GM20000 (cell line): ENCODE results near the gene ABCA9.

ENCODE experiments used
- DNase-seq: peaks from one replicate; pipeline ENCODE4 v3.0.0; 2012; ENCODE audit warnings: low spot score
- TF ChIP-seq, protein P1 (sequence below): IDR thresholded peaks from 2 replicates; pipeline ENCODE4 v1.5.1; 2012; ENCODE audit warnings: mild to moderate bottlenecking, control low read depth; ENCODE audit errors: extremely low read depth, missing control alignments

The ABCA9 gene

GRCh38 chr17:69046121-69046807 is 14.5 kb downstream of the ABCA9 start:
- no peak for DNase-seq
- TF ChIP-seq, protein P1, sequence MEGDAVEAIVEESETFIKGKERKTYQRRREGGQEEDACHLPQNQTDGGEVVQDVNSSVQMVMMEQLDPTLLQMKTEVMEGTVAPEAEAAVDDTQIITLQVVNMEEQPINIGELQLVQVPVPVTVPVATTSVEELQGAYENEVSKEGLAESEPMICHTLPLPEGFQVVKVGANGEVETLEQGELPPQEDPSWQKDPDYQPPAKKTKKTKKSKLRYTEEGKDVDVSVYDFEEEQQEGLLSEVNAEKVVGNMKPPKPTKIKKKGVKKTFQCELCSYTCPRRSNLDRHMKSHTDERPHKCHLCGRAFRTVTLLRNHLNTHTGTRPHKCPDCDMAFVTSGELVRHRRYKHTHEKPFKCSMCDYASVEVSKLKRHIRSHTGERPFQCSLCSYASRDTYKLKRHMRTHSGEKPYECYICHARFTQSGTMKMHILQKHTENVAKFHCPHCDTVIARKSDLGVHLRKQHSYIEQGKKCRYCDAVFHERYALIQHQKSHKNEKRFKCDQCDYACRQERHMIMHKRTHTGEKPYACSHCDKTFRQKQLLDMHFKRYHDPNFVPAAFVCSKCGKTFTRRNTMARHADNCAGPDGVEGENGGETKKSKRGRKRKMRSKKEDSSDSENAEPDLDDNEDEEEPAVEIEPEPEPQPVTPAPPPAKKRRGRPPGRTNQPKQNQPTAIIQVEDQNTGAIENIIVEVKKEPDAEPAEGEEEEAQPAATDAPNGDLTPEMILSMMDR = no peak

DNA sequence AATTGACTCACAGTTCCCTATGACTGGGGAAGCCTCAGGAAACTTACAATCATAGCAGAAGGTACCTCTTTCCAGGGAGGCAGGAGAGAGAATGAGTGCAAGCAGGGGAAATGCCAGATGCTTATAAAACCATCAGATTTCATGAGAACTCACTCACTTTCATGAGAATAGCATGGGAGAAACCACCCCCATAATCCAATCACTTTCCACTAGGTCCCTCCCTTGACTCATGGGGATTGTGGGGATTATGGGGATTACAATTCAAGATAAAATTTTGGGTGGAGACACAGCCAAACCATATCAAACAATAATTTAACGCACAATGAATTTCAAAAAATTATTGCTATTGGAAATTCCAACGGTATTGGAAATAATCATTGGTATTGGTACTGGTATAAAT is 15.1 kb downstream of the ABCA9 start:
- TF ChIP-seq, protein P1 = no peak

GRCh38 chr17:69044371-69044770 is 16.4 kb downstream of the ABCA9 start:
- TF ChIP-seq, protein P1 = no peak
- DNase-seq = no peak

More for the DNA sequence above, 15.1 kb downstream of the ABCA9 start:
- DNase-seq = no peak

DNA sequence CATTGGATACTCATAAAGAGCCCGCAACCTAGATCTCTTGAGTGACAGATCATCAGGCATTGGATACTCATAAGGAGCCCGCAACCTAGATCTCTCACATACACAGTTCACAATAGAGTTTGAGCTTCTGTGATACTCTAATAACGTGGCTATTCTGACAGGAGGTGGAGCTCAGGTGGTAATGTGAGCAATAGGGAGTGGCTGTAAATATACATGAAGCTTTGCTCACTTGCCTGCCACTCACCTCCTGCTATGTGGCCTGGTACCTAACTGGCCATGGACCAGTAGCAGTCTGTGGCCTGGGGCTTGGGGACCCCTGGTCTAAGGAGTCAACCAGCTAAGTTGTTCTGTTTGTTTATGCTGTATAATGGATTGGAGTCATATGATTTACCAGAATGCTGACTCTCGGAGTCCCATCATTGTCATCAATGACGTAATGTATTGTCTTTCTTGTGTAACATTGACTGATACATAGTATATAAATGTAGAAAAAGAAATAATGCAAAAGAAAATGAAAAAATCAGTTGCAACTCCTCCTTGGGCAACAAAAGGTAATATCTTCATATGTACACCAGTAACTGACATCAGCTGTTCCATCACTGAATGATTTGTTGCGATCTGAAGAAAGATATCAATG is 17.5 kb downstream of the ABCA9 start:
- TF ChIP-seq, protein P1 = no peak
- no peak for DNase-seq

- no peak for DNase-seq
- TF ChIP-seq, protein P1 = no peak
Measured at GRCh38 chr17:69042308-69042707, 18.4 kb downstream of the ABCA9 start.

DNA sequence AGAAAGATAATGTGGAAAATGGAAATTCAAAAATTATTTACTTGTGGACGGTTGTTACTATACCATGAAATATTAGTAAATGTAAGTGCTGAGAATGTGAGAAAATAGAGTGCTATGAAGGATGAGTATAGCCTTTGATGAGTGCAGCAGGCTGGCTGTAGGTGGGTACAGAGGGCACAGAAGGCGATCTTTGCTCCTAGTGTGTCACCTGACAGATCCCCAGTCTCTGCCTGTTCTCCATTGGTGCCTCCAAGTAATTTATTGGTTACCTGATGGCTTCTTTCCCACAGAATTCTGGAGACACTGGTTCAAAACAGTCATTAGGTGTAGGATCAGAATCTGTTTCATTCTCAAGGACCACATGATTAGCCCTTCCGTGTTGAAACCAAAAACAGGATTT is 28.9 kb downstream of the ABCA9 start:
- TF ChIP-seq, protein P1 = no peak
- no peak for DNase-seq

GRCh38 chr17:69030169-69030568 is 30.6 kb downstream of the ABCA9 start:
- DNase-seq = no peak
- TF ChIP-seq, protein P1 = no peak
